PC-3 (cell line): Measurements from ENCODE around the gene VASH1.

ENCODE experiments used
- EZH2 ChIP-seq: fragments of 300-600 bp; sonication (generic); IDR thresholded peaks from one replicate; pipeline ENCODE4 v1.6.1; 2017; ENCODE audit warnings: antibody characterized with exemption, mild to moderate bottlenecking, low read length; ENCODE audit not compliant: unreplicated experiment
- TF ChIP-seq, protein P1 (sequence below): fragments of 300-600 bp; sonication (generic); conservative IDR thresholded peaks from 2 replicates; pipeline ENCODE4 v1.5.1; 2017; ENCODE audit warnings: antibody characterized with exemption, low read depth, mild to moderate bottlenecking, low read length

DNA sequence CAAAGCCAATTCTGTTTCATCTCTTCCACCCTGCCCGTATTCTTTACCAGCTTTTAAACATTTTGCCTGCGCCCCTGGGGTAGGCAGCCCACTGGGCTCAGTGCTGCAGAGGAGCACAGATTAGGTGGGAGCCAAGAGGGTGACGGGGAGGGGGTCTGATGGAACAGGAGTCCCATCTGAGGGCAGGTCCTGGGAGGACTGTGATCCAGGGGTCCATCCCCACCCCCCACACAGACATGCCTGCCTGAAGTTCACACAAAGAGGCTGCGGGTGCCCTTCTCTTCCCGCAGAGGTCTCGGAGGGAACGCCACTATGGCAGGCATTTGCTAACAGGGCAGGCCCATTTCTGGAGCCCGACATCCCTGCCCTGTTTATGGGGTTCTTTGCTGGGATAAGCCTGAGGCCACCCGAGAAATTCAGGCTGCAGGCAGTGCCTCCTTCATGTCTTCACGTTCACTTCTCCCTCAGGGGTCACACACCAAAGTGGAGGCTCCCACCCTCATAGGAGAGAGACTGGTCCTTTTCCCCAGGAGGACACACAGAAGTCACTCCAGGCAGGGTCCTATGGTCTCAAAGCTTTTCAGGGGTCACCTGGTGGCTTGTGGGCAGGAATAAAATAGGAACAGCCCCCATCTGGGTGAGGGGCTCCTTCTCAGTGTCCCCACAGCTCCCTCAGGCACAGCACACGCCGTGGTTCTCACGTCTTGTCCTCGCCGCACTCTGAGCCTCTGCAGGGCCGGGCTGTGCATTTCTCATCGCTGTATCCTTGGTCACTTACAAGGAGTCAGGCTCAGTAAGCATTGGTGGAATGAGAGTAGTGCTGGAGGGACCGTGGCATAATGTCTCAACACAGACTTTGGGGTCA lies 12.9 kb downstream of the VASH1 start:
- no peak for TF ChIP-seq EZH2
- TF ChIP-seq, protein P1, sequence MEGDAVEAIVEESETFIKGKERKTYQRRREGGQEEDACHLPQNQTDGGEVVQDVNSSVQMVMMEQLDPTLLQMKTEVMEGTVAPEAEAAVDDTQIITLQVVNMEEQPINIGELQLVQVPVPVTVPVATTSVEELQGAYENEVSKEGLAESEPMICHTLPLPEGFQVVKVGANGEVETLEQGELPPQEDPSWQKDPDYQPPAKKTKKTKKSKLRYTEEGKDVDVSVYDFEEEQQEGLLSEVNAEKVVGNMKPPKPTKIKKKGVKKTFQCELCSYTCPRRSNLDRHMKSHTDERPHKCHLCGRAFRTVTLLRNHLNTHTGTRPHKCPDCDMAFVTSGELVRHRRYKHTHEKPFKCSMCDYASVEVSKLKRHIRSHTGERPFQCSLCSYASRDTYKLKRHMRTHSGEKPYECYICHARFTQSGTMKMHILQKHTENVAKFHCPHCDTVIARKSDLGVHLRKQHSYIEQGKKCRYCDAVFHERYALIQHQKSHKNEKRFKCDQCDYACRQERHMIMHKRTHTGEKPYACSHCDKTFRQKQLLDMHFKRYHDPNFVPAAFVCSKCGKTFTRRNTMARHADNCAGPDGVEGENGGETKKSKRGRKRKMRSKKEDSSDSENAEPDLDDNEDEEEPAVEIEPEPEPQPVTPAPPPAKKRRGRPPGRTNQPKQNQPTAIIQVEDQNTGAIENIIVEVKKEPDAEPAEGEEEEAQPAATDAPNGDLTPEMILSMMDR = no peak
